ENCODE data around the gene CASP5.

The CASP5 gene

GRCh38 chr11:104967534-104968354, 55.2 kb downstream of the CASP5 start:
- TF ChIP-seq POLR2A (IDR thresholded peaks at IDR 0.05; ENCODE audit: low read length) (no peak), GATA1 (IDR thresholded peaks at IDR 0.05; ENCODE audit: low read depth, low read length) (no peak)
- DNase-seq = no peak

GRCh38 chr11:104965735-104966134, 57.2 kb downstream of the CASP5 start:
- TF ChIP-seq GATA1 (IDR thresholded peaks at IDR 0.05; ENCODE audit: low read depth, low read length) = no peak
- no peak for TF ChIP-seq POLR2A (IDR thresholded peaks at IDR 0.05; ENCODE audit: low read length)
- no peak for DNase-seq

GRCh38 chr11:104964247-104964646, 58.7 kb downstream of the CASP5 start:
- DNase-seq = no peak
- no peak for TF ChIP-seq GATA1 (IDR thresholded peaks at IDR 0.05; ENCODE audit: low read depth, low read length)
- no peak for TF ChIP-seq POLR2A (IDR thresholded peaks at IDR 0.05; ENCODE audit: low read length)

DNA sequence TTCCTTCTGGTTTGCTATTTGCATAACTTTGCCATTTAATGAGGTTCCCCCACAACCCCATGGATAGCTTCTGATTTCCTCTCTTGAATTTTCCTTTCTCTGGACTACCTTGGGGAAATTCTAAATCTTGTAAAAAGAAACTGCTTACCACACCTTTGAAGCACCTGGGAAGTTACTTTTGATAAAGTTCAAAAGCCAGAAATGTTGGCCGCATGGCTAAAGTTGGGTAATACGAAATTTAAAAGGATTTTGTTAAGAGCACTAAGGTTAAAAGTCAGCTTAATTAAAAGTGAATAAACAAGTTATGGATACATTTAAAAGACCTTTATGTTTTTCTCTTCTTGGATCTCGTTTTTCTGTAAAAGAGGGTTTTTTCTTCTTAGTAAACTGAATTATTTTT, 60.1 kb downstream of the CASP5 start:
- DNase-seq = no peak
- TF ChIP-seq GATA1 (IDR thresholded peaks at IDR 0.05; ENCODE audit: low read depth, low read length) (no peak), POLR2A (IDR thresholded peaks at IDR 0.05; ENCODE audit: low read length) (no peak)

GRCh38 chr11:104957280-104957679, 65.7 kb downstream of the CASP5 start:
- DNase-seq = no peak
- no peak for TF ChIP-seq POLR2A (IDR thresholded peaks at IDR 0.05; ENCODE audit: low read length)
- TF ChIP-seq GATA1 (IDR thresholded peaks at IDR 0.05; ENCODE audit: low read depth, low read length) = no peak

DNA sequence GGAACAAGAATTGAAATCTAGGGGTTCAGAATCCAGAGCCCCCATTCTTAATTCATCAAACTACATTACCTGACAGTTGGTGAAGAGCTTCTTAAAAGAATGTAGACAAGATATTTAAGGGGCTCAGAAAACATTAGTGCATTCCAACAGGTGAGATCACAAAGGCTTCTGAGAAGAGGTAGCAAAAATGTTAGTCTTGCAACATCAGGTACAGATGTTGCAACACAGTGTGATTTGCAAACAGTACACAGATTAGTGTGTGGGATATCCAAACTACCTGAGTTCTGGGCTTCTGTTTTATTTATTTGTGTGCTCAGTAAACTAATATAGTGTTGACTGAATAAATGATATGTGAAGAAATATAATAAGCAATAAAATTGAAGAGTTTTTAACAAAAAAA, 66.4 kb downstream of the CASP5 start:
- no peak for DNase-seq
- TF ChIP-seq GATA1 (IDR thresholded peaks at IDR 0.05; ENCODE audit: low read depth, low read length) (no peak), POLR2A (IDR thresholded peaks at IDR 0.05; ENCODE audit: low read length) (no peak)

- DNase-seq = peak; percentile 11 to 45
- TF ChIP-seq GATA1 (IDR thresholded peaks at IDR 0.05; ENCODE audit: low read depth, low read length) (no peak), POLR2A (IDR thresholded peaks at IDR 0.05; ENCODE audit: low read length) (no peak)
These were observed 76.1 kb downstream of the CASP5 start for GRCh38 chr11:104946907-104947306.

Data from erythroblast (primary cell).